GM12878 (cell line): ENCODE results near the gene UTF1.

Source experiments
- CTCF ChIP-seq, 3 experiments: IDR thresholded peaks in 2 of 3; conservative IDR thresholded peaks in 1 of 3; 2 replicates each; pipeline ENCODE4 v1.5.1; 2011; ENCODE audit warnings: low read depth in 3 of 3, low read length in 3 of 3, mild to moderate bottlenecking in 3 of 3, control low read depth in 2 of 3, moderate library complexity in 2 of 3, inconsistent platforms in 1 of 3, mixed read lengths in 1 of 3; ENCODE audit not compliant: control insufficient read depth in 2 of 3, insufficient read depth in 1 of 3; ENCODE audit errors: extremely low read depth in 1 of 3
- ELK1 ChIP-seq: IDR thresholded peaks from 2 replicates; pipeline ENCODE4 v1.6.1; 2012; ENCODE audit warnings: low read depth, low read length, improper control_type of control experiment
- NBN ChIP-seq: fragments of 450-650 bp; IDR thresholded peaks from 2 replicates; pipeline ENCODE4 v1.6.1; 2016
- NRF1 ChIP-seq: conservative IDR thresholded peaks from 2 replicates; pipeline ENCODE4 v1.6.1; 2011; ENCODE audit warnings: mild to moderate bottlenecking, low read depth, low read length, improper control_type of control experiment
- POLR2A ChIP-seq: IDR thresholded peaks from 2 replicates; pipeline ENCODE4 v1.6.1; 2011; ENCODE audit warnings: low read depth, mild to moderate bottlenecking, low read length
- ZBTB33 ChIP-seq: fragments of 450-650 bp; IDR thresholded peaks from 2 replicates; pipeline ENCODE4 v1.6.1; 2017; ENCODE audit warnings: mild to moderate bottlenecking

GRCh38 chr10:133198621-133199487, 31.2 kb upstream of the UTF1 start:
- TF ChIP-seq ELK1 (no peak), ZBTB33 (no peak), CTCF (IDR thresholded peaks at IDR 0.05 in 2 of 3, conservative IDR thresholded peaks at IDR 0.05 in 1 of 3; ENCODE audit: control insufficient read depth in 2 of 3, extremely low read depth in 1 of 3, insufficient read depth in 1 of 3, low read depth in 3 of 3, low read length in 3 of 3) (no peak), NBN (no peak), POLR2A (no peak), NRF1 (no peak)
